ENCODE results near the gene ARHGEF1. TPM values are rescaled to one million over a fixed set of nuclear protein-coding genes. Genes with fewer than 3 reads are reported as not detected.
"Not testable (repeated sequence)": the region's sequence is repeated elsewhere in the genome, so short reads cannot be mapped to it uniquely, and the experiment has no call there.

The ARHGEF1 gene
- polyA plus RNA-seq, 3 donors: 29.8 to 32.8 (median 30.4) TPM

DNA sequence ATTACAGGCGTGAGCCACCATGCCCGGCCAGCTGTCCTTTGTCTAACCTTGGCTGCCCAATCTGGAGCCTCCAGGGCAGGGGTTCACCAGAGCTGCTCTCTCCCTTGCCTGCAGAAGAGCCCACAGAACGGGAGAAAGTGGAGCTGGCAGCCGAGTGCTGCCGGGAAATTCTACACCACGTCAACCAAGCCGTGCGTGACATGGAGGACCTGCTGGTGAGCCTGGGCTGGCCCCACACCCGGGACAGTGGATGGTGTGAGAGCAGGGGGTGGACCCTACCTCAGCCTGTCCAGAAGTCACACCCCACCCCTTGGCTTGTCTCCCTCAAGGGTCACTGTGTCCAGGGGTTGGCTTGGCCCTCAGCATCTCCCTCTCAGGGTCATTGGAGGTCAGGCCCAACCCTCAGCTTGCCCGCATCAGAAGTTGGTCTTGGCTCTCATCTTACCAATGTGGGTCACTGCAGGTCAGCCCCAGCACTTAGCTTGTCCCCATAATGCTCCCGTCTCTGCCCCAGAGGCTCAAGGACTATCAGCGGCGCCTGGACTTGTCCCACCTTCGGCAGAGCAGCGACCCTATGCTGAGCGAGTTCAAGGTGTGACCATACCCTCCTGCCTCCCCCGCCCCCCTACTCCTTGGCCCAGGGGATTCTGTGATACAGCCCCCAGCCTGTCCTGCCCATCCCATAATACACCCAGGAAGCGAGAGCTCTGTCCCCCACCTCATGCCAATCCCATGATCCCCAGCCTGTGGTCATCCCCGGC is 20.4 kb downstream of the ARHGEF1 start:
- no peak for DNase-seq (ENCODE audit: low read depth in 3 of 3, low spot score in 2 of 3)

GRCh38 chr19:41904118-41904870 is 21.3 kb downstream of the ARHGEF1 start:
- DNase-seq (ENCODE audit: low read depth in 3 of 3, low spot score in 2 of 3): no peak

DNA sequence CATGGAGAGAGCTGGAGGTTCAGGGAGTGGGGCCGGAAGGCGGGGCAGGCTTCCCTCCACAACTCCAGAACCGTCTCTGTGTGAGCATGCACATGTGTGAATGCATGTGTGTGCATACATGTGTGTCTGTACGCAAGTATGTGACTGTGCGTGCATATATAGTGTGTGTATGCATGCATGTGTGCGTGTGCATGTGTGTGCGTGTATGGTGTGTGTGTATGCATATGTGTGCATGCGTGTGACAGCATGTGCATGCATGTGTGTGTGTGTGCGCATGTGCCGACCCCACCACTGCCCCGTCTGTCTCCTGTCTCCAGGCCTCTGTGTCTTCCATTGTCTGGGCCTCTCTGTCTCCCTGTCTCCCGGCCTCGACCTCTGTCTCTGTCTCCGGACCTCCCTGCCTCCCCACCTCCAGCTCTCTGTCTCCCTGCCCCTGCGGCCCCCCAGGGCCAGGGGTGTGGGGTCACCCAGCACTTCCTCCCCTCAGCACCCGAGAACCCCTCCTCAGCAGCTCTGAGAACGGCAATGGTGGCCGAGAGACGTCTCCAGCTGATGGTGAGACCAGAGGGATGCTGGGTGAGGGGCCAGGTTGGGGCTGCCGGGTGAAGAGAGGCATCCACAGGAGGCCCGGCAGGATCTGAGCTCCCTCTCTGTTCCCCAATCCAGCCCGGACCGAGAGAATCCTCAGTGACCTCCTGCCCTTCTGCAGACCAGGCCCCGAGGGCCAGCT is 22.5 kb downstream of the ARHGEF1 start:
- no peak for DNase-seq (ENCODE audit: low read depth in 3 of 3, low spot score in 2 of 3)

DNA sequence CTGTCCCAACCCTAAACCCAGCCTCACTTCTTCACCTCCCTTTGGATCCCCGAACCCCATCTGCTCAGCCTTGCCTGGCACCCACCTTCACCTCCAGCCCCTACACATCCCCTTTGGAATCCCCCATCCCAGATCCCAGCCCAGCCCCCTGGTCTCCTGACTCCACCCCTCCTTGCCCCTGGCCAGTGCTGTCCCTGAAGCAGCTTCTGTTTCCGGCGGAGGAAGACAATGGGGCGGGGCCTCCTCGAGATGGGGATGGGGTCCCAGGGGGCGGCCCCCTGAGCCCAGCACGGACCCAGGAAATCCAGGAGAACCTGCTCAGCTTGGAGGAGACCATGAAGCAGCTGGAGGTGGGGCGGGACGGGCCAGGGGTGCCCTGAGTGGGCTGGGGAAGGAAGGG is 23.3 kb downstream of the ARHGEF1 start:
- no peak for DNase-seq (ENCODE audit: low read depth in 3 of 3, low spot score in 2 of 3)

DNA sequence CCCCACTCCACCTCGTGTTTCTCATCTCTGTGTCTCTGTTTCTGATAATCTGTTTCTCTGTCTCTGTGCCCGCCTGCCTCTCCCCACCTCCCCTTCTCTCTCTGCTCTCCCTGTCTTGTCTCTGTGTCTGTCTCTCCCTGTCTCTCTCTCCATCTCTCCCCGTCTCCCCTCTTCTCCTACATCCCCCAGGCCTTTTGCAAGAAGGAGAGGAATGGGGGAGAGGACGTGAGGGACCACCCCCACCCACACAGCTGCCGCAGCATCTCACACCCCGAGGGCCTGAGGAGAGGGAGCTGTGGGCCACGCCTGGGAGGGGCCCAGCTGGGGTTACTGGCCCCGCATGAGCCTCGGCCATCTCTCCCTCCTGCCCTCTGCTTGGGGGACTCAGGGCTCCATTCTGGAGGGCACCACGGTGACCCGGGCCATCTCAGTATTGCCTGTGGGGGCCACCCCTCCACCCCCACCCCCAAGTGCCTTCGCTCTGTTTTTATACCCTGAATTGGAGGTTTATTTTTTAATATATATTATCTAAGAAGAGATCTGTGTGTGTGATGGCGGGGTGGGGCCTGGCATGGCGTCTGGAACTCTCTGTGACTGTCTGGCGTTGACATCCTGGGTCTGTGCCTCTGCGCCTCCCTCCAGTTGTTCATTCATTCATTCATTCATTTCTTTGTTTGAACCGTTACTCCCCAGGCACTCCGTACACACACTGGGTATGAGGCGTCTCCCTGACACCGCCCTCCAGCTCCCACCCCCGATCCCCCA is 24.1 kb downstream of the ARHGEF1 start:
- DNase-seq (ENCODE audit: low read depth in 3 of 3, low spot score in 2 of 3): no peak

GRCh38 chr19:41907994-41908615 is 25.1 kb downstream of the ARHGEF1 start:
- no peak for DNase-seq (ENCODE audit: low read depth in 3 of 3, low spot score in 2 of 3)

DNA sequence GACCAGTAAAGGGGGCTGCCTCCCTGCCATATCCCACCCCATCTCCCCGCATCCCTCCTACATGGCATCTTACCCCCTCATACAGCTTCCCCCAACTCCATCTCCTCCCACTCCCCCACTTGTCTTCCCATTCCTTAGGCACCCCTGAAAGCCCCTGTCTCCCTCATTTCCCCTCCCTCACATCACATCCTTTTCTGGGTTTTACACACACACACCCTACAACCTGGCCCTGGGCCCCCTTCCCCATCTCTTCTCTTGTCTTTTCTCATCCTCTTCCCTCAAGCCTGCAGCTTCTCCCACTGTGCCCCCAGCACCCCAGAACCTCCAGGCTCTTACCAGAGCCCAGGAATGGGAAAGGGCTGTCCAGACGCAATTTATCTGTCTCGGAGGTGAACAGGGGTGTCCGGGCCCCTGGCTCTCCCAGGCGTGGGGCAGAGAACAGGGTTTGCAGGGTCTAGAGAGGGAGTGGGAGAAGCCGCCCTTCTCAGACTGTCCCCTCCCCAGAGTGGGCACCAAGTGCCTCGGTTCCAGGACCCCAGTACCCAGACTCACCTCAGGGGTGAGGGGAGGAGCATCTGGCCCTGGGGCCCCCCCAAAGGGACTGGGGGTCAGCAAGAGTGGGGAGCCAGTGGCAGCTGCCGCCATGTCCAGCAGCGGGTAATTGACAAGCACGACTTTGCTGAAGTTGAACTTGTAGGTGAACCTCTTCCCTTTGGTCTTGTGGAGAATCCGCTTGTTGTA is 25.9 kb downstream of the ARHGEF1 start:
- DNase-seq (ENCODE audit: low read depth in 3 of 3, low spot score in 2 of 3): no peak

GRCh38 chr19:41909706-41910105 is 26.7 kb downstream of the ARHGEF1 start:
- DNase-seq (ENCODE audit: low read depth in 3 of 3, low spot score in 2 of 3): no peak

DNA sequence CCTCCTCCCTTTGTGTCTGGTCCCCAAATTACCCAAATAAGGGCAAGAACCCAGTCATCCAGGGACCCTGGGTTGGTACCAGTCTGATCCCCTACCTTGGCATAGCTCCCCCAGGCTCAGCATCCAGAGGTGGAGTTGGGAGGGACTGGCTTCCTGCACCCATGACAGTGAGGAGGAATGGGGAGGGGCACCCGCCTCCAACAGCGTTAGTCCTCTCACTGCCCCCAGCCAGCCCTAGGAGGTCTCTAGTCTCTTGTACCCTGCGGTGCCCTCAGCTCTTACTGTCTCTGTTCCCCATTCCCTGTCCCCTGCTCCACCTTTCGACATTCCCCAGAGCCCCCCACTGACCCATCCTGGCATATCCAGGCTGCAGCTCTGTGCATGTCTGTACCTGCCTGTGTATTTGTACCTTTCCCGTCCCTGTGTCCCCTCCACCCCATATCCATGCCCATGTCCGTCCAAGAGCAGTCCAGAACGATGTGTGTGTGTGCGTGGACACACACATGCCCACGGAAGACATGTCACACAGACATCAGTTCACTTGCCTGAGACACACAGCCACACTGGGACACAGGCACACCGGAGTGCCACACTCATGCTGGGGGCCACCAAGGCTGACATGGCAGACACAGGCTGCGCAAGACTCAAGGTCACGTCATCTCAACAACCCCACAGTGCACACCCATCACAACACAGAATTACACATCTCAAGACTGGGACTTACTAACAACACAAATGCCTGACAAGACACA is 27.4 kb downstream of the ARHGEF1 start:
- no peak for DNase-seq (ENCODE audit: low read depth in 3 of 3, low spot score in 2 of 3)

DNA sequence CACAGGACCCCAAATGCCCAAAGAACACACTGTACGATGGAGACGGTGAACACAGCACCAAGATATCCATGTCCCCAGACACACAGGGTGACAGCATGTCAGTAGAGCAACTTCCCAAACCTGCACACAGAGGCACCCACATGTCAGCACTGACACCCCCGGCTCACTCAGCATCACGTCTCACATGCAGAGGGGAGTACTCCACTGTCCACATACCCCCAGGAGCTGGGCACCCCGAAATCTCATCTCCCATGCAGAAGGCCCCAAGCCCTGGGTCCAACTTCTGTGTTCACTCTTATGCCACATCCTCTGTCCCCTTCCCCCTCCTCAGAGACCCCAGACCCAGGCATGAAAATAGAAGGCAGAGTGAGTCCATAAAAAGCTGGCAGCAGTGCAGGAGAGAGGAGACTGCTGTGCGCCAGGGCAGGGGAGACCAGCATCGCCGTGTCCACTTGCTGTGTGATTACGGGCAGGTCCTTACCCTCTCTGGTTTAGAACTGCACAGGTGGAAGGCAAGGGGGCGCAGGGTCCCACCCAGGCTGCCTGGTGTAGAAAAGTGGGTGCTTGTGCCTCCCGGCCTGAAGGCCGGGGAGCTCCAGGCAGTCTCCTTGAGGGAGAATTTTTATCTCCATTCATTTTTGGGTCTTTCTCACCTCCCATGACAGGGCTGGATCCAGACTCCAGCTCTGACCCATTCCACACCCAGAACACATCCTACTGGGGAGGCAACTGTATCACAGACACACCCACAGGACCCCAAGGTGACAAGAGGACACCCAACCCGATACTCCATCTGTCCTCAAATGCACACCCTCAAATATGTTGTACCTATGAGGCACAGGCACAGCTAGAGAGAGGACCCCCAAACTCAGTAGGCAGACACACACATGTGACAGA is 28.3 kb downstream of the ARHGEF1 start:
- DNase-seq (ENCODE audit: low read depth in 3 of 3, low spot score in 2 of 3): no peak

DNA sequence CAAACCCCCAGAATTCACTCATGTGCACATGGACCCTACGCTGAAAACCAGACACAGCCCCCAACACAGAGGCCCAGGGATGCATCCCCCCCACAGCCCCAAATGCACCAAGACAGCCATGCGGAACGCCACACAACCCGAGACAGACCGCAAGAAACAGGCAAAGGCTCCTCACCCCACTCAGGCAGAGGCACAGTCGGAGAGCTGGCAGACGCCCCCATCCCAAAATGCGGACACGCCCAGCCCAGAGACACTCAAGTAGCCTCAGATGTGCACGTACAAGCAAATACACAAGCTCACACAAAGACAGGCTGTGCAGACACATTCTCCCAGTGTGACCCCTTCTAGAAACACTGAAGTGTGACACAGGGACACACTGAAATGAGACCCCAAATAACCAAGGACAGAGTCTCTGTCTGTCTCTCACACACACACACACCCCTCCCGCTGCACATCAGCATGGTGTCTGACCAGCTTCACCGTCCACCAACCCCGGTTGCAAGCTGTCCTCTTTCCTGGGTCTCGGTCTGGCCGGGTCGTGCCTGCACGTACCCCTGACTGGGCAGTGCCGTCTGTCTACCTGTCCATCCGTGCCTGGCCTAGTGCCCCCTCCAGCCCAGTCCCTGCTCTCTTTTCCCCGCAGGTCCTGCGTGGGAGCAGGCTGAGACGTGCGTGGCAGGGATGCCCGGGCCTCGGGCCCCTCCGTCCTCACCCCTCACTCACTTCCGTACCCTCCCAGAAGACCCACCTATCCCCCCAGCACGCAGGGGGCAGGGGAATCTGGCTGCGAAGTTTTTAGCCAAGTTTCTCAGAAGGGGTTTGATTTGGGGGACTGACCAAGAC is 29.1 kb downstream of the ARHGEF1 start:
- DNase-seq (ENCODE audit: low read depth in 3 of 3, low spot score in 2 of 3): no peak

- no peak for DNase-seq (ENCODE audit: low read depth in 3 of 3, low spot score in 2 of 3)
Observed at GRCh38 chr19:41912899-41913537, 30.0 kb downstream of the ARHGEF1 start.

- DNase-seq (ENCODE audit: low read depth in 3 of 3, low spot score in 2 of 3): no peak
Observed at GRCh38 chr19:41913538-41914423, 30.8 kb downstream of the ARHGEF1 start.

DNA sequence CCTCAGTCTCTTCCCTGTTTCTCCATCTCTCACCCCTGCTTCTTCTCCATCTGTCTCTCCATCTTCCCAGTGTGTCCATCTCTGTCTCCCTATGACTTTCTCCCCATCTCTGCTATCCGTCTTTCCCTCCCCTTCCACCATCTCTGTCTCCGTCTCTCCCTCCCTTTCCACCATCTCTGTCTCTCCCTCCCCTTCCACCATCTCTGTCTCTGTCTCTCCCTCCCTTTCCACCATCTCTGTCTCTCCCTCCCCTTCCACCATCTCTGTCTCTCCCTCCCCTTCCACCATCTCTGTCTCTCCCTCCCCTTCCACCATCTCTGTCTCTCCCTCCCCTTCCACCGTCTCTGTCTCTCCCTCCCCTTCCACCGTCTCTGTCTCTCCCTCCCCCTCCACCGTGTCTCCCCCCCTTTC is 31.4 kb downstream of the ARHGEF1 start:
- not testable (repeated sequence) for DNase-seq (ENCODE audit: low read depth in 3 of 3, low spot score in 2 of 3)

GRCh38 chr19:41915021-41915775 is 32.2 kb downstream of the ARHGEF1 start:
- no peak for DNase-seq (ENCODE audit: low read depth in 3 of 3, low spot score in 2 of 3)

Data from right renal cortex interstitium (tissue), 3 donors.